GM21619 (cell line): ENCODE results near the gene ATP5F1D.
A peak's percentile ranks its signal among the peaks of the same experiment; 100 is the strongest.

Experiments used
- ATAC-seq: cut with Tn5 transposase; IDR thresholded peaks from one replicate; pipeline ENCODE4 v1.9.1; 2021; ENCODE audit not compliant: unreplicated experiment

The ATP5F1D gene

DNA sequence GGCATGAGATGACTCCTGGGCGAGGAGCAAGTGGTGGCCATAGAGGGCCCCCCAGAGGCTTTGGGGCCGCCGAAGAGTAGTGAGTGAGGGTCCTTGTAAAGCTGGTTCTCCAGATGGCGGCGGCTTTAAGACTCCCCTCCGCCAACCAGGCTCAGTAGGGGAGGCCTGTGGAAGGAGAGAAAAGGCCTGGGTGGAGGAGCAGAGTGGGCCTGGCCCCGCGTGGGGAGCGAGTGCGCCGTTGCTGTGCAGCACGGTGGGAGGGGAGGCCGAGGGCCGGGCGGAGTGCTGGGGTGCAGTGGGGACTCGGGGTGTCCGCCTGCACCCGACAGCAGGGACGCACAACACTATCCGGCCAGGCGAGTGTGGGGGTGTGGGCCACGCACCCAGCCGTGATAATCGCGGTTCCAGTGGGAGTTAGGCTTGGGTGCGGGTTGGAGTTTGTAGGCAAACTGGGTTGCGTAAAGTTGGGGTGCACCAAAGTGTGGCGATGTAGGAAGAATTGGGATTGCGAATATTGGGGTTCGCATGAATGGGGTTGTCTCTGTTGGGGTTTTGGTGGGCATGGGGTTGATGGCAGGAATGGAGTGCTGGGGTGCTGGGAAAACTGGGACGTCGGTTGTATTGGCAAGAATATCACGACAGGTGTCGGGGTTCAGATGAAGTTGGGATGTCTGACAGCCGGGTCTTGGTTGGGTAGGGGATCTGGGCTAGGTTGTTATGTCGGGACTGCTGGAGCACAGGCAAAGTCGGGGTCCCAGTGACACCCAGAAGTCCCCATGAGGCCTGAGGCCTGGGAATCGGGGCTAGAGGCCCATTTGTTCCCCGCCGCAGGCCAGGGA lies 26.9 kb downstream of the ATP5F1D start:
- no peak for ATAC-seq

DNA sequence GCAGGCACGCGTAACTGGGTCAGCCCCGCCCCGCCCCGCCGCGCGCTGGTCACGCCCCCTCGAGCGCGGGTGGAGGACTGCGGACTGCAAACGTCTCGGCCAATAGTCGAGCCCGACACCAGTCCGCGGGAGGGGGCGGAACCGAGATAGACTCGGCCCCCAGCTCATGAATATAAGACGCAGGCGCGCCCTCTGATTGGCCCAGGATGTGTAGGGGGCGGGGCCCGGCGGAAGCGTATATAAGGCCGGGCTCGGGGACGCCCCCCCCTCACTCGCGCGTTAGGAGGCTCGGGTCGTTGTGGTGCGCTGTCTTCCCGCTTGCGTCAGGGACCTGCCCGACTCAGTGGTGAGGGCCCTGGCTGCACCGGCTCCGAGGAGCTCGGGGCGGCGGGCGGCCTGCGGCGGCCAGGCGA lies 27.5 kb downstream of the ATP5F1D start, which contains the start of gene CIRBP:
Gene CIRBP (plus strand): TSS at position 268 of the 413 bp plus-strand sequence. CDS start 1,602 bp downstream, outside the sequence.
- ATAC-seq = peak; percentile 38

GRCh38 chr19:1269478-1270212 lies 28.1 kb downstream of the ATP5F1D start:
- ATAC-seq = peak; percentile 15

DNA sequence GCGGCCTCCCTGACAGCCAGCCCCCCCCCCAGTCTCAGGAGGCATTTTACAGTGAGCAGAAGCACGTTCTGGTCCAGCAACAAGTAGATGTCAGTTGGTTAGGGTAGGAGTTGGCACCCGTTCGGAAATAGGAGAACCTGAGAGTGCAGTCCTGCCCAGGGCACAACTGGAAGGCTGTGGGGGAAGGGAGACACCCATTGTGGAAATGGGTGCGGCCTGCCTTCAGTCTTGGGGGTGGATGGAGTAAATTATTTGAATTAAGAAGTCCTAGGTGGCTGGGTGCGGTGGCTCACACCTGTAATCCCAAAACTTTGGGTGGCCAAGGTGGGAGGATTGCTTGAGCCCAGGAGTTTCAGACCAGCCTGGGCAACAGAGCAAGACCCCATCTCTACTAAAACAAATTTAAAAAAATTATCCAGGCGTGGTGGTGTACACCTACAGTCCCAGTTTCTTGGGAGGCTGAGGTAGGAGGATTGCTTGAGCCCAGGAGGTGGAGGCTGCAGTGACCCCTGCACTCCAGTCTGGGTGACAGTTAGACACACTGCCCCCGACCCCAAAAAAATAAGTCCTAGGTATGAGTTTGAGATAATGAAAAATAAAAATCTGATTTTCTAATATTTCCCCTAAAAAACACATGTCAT lies 28.8 kb downstream of the ATP5F1D start:
- ATAC-seq = no peak

DNA sequence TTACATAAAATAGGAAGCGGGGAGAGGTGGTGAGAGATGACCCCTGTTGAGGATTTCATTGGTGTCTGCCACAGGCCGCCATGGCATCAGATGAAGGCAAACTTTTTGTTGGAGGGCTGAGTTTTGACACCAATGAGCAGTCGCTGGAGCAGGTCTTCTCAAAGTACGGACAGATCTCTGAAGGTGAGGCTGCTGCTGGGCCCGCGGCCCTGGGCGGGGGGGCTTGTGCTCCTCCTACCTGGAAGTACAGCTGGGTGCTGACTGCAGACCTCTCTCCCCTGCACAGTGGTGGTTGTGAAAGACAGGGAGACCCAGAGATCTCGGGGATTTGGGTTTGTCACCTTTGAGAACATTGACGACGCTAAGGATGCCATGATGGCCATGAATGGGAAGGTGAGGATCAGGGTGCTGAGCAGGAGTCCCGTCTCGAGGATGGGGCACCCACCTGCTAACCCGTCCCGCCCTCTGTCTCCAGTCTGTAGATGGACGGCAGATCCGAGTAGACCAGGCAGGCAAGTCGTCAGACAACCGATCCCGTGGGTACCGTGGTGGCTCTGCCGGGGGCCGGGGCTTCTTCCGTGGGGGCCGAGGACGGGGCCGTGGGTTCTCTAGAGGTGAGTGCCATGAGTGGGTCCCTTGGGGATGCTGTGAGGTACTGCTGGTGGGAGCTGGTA lies 29.4 kb downstream of the ATP5F1D start:
- no peak for ATAC-seq

DNA sequence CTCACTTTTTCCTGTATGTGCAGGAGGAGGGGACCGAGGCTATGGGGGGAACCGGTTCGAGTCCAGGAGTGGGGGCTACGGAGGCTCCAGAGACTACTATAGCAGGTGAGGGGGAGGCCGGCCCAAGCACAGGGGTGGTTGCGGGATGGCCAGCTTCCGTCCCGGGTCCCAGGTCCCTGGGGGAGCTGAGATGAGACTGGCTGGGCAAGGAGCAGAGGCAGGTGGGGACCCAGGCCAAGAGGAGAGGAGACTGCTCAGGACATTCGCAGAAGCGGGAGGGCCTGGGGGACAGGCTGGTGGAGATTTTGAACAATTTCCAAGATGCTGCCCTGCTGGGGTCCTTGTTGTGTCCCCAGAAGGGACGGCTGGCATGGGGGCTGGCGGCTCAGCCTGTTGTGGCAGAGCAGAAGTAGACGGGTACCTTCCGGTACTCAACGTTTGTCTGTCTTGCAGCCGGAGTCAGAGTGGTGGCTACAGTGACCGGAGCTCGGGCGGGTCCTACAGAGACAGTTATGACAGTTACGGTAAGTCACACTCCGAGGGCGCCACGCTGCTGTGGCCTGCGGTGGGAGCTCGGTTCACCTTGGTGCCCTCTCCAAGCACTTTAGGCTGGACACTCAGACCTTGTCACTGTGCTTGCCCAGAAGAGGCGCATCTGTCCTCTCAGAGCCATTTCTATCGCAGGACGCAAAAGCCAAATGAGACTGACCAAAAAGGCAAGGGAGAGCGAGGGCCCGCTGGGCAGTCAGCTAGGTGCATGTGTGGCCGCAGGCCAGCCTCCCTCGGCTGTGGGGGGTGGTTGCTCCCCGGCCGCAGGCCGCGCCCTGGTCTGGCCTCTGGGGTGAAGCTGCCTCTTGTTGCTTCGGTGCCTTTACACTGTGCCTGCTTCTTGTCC lies 30.2 kb downstream of the ATP5F1D start:
- ATAC-seq = no peak

DNA sequence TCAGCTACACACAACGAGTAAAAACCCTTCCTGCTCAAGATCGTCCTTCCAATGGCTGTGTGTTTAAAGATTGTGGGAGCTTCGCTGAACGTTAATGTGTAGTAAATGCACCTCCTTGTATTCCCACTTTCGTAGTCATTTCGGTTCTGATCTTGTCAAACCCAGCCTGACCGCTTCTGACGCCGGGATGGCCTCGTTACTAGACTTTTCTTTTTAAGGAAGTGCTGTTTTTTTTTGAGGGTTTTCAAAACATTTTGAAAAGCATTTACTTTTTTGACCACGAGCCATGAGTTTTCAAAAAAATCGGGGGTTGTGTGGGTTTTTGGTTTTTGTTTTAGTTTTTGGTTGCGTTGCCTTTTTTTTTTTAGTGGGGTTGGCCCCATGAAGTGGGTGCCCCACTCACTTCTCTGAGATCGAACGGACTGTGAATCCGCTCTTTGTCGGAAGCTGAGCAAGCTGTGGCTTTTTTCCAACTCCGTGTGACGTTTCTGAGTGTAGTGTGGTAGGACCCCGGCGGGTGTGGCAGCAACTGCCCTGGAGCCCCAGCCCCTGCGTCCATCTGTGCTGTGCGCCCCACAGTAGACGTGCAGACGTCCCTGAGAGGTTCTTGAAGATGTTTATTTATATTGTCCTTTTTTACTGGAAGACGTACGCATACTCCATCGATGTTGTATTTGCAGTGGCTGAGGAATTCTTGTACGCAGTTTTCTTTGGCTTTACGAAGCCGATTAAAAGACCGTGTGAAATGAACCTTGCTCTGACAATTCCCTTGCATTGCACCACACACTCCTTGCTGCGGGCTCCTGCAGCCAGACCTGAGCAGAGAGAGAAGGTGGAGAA lies 31.1 kb downstream of the ATP5F1D start:
- ATAC-seq = no peak

- ATAC-seq = no peak
Measured at GRCh38 chr19:1273263-1274041, 31.9 kb downstream of the ATP5F1D start.

- ATAC-seq = no peak
Measured at GRCh38 chr19:1274081-1274851, 32.7 kb downstream of the ATP5F1D start.

GRCh38 chr19:1274852-1275259 lies 33.3 kb downstream of the ATP5F1D start:
- ATAC-seq = no peak

DNA sequence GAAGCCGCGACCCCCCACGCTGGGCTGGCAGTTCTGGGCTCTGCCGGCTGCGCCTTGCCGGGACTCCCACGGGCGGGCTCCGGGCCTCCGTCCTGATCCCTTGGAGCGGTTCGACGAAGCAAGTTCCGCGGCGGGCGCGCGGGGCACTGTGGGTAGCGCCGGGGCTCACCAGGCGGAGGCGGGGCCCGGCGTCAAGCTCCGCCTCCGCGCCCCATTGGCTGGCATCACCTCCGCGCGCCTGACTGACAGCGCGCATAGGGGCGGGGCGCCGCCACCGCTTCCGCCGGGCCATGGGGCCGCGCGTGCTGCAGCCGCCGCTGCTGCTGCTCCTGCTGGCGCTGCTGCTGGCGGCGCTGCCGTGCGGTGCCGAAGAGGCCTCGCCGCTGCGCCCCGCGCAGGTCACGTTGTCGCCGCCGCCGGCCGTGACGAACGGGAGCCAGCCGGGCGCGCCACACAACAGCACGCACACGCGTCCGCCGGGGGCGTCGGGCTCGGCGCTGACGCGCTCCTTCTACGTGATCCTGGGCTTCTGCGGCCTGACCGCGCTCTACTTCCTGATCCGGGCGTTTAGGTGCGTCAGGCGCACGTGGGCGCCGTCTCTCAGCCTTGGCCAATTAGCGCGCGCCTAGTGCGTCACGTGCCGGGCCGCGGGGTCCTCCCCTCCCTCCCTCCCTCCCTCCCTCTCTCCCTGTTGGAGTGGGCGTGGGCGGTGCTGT lies 33.9 kb downstream of the ATP5F1D start, which contains the start of gene FAM174C:
Gene FAM174C (plus strand): TSS at position 271 of the 716 bp plus-strand sequence. CDS start 20 bp downstream, at position 291.
- peak; percentile 63 for ATAC-seq

- ATAC-seq = no peak
Measured at GRCh38 chr19:1275976-1276627, 34.6 kb downstream of the ATP5F1D start.

- no peak for ATAC-seq
Measured at GRCh38 chr19:1276628-1277022, 35.1 kb downstream of the ATP5F1D start.

GRCh38 chr19:1277061-1277460 lies 35.5 kb downstream of the ATP5F1D start:
- ATAC-seq = no peak

GRCh38 chr19:1278074-1278473 lies 36.5 kb downstream of the ATP5F1D start:
- ATAC-seq = no peak
